H1 (cell line): ENCODE measurements around the gene KLHL40. TPM values are rescaled to one million over a fixed set of nuclear protein-coding genes. Genes with fewer than 3 reads are reported as not detected.

Experiments
- CTCF ChIA-PET: fragments of 300-600 bp; sonication (Branson Sonifier 250); formaldehyde crosslinking; loops from one replicate; lab custom pipeline; 2021; ENCODE audit not compliant: partially characterized antibody; lab: Charles Lee
- POLR2A ChIA-PET: fragments of 300-600 bp; sonication (Branson Sonifier 250); formaldehyde crosslinking; loops from one replicate; lab custom pipeline; 2021; ENCODE audit warnings: inconsistent platforms; ENCODE audit not compliant: partially characterized antibody; lab: Charles Lee
- DNase-seq, 2 experiments: peaks; one replicate each; pipeline versions ENCODE4 v3.0.0 to v3.0.0-alpha.2; 2010 to 2022; ENCODE audit warnings: low spot score in 2 of 2, low read depth in 1 of 2, mixed read lengths in 1 of 2
- FAIRE-seq: peaks from 2 replicates; lab custom pipeline; 2011; peaks lifted over from hg19 to GRCh38; lab: Jason Lieb, UNC
- H2AFZ ChIP-seq: 2 replicates; pipeline ENCODE4 v1.8.1; 2012; ENCODE audit warnings: low read length, inconsistent platforms
- H2AK5ac ChIP-seq: 2 replicates; pipeline ENCODE4 v1.6.1; 2013; ENCODE audit warnings: low read depth, low read length
- H2BK120ac ChIP-seq: replicated peaks from 2 replicates; pipeline ENCODE3; 2013; ENCODE audit warnings: low read depth, low read length, inconsistent platforms
- H2BK12ac ChIP-seq: 2 replicates; pipeline ENCODE4 v1.6.1; 2013; ENCODE audit warnings: low read depth, low read length
- H2BK15ac ChIP-seq: 2 replicates; pipeline ENCODE4 v1.6.1; 2013; ENCODE audit warnings: low read length
- H2BK20ac ChIP-seq: 2 replicates; pipeline ENCODE4 v1.6.1; 2013; ENCODE audit warnings: low read length
- H2BK5ac ChIP-seq: 2 replicates; pipeline ENCODE4 v1.6.1; 2013; ENCODE audit warnings: low read depth, low read length
- H3K14ac ChIP-seq: 2 replicates; pipeline ENCODE4 v1.6.1; 2013; ENCODE audit warnings: inconsistent platforms; ENCODE audit not compliant: insufficient read length
- H3K18ac ChIP-seq: 2 replicates; pipeline ENCODE4 v1.6.1; 2013; ENCODE audit warnings: low read length; ENCODE audit errors: extremely low read depth
- H3K23ac ChIP-seq: 2 replicates; pipeline ENCODE4 v1.6.1; 2013; ENCODE audit warnings: inconsistent platforms; ENCODE audit not compliant: insufficient read length
- H3K23me2 ChIP-seq: 2 replicates; pipeline ENCODE4 v1.6.1; 2013; ENCODE audit warnings: low read depth, low read length
- H3K27ac ChIP-seq: 2 replicates; pipeline ENCODE4 v1.6.1; 2011; ENCODE audit warnings: low read depth, low read length, inconsistent platforms
- H3K27me3 ChIP-seq, 4 experiments: replicated peaks in 1 of 4; 1 replicate in 1 of 4; 2 replicates in 3 of 4; pipeline versions ENCODE4 v1.6.1 to v1.8.1; 2011 to 2013; ENCODE audit warnings: low read length in 3 of 4, mild to moderate bottlenecking in 3 of 4, inconsistent platforms in 2 of 4, mixed read lengths in 2 of 4, moderate library complexity in 1 of 4; ENCODE audit not compliant: control insufficient read depth in 3 of 4, insufficient read depth in 3 of 4; ENCODE audit errors: extremely low read depth in 1 of 4
- H3K36me3 ChIP-seq, 4 experiments: 2 replicates each; pipeline versions ENCODE4 v1.6.1 to v1.8.1; 2011 to 2013; ENCODE audit warnings: mild to moderate bottlenecking in 4 of 4, low read length in 3 of 4, moderate library complexity in 2 of 4, control low read depth in 1 of 4, inconsistent platforms in 1 of 4; ENCODE audit not compliant: insufficient read depth in 4 of 4, control insufficient read depth in 2 of 4
- H3K4ac ChIP-seq: replicated peaks from 2 replicates; pipeline ENCODE3; 2013; ENCODE audit warnings: low read length, low read depth, mixed read lengths, inconsistent platforms; ENCODE audit not compliant: insufficient read length
- H3K4me1 ChIP-seq, 4 experiments: replicated peaks in 1 of 4; 1 replicate in 1 of 4; 2 replicates in 3 of 4; pipeline versions ENCODE4 v1.6.1 to v1.8.1; 2011 to 2013; ENCODE audit warnings: low read length in 3 of 4, inconsistent platforms in 2 of 4, mixed read lengths in 1 of 4; ENCODE audit not compliant: insufficient read depth in 4 of 4, control insufficient read depth in 3 of 4
- H3K4me2 ChIP-seq, 2 experiments: 2 replicates each; pipeline versions ENCODE4 v1.6.1 to v1.8.1; 2011 to 2013; ENCODE audit warnings: low read depth in 2 of 2, low read length in 2 of 2, control low read depth in 1 of 2, inconsistent platforms in 1 of 2, mild to moderate bottlenecking in 1 of 2; ENCODE audit not compliant: insufficient read depth in 1 of 2
- H3K4me3 ChIP-seq, 4 experiments: fragments of 200-600, 300-600 bp in 1 of 4; sonication (generic), shearing (Covaris generic), sonication (Bioruptor Twin) in 1 of 4; 2 replicates each; pipeline versions ENCODE4 v1.5.1 to v1.8.1; 2011 to 2016; ENCODE audit warnings: low read length in 4 of 4, low read depth in 3 of 4, control low read depth in 2 of 4, inconsistent platforms in 2 of 4, mild to moderate bottlenecking in 2 of 4, mixed read lengths in 1 of 4, moderate library complexity in 1 of 4; ENCODE audit not compliant: insufficient read depth in 2 of 4; ENCODE audit errors: extremely low read depth in 1 of 4
- H3K56ac ChIP-seq: replicated peaks from 2 replicates; pipeline ENCODE3; 2013; ENCODE audit warnings: low read depth, mild to moderate bottlenecking, mixed read lengths, low read length, inconsistent platforms; ENCODE audit not compliant: insufficient read length
- H3K79me1 ChIP-seq: 2 replicates; pipeline ENCODE4 v1.6.1; 2013; ENCODE audit warnings: low read depth, low read length, control low read depth
- H3K79me2 ChIP-seq, 2 experiments: 2 replicates each; pipeline versions ENCODE4 v1.6.1 to v1.8.1; 2012 to 2013; ENCODE audit warnings: low read length in 2 of 2, mild to moderate bottlenecking in 2 of 2, inconsistent platforms in 1 of 2; ENCODE audit not compliant: insufficient read depth in 2 of 2, control insufficient read depth in 1 of 2
- H3K9ac ChIP-seq, 4 experiments: replicated peaks in 1 of 4; 1 replicate in 1 of 4; 2 replicates in 3 of 4; pipeline versions ENCODE4 v1.6.1 to v1.8.1; 2011 to 2013; ENCODE audit warnings: low read depth in 3 of 4, low read length in 3 of 4, control low read depth in 2 of 4, mild to moderate bottlenecking in 2 of 4, moderate library complexity in 2 of 4, inconsistent platforms in 1 of 4; ENCODE audit errors: extremely low read depth in 1 of 4
- H3K9me3 ChIP-seq, 2 experiments: 2 replicates each; pipeline versions ENCODE4 v1.6.1 to v1.8.1; 2012 to 2013; ENCODE audit warnings: mild to moderate bottlenecking in 2 of 2, moderate library complexity in 2 of 2, control low read depth in 1 of 2, inconsistent platforms in 1 of 2, low read depth in 1 of 2, low read length in 1 of 2, mixed read lengths in 1 of 2; ENCODE audit not compliant: insufficient read depth in 2 of 2
- H4K20me1 ChIP-seq, 2 experiments: replicated peaks in 1 of 2; 2 replicates each; pipeline versions ENCODE3 to v1.8.1; 2011 to 2013; ENCODE audit warnings: inconsistent platforms in 2 of 2, low read length in 2 of 2, mild to moderate bottlenecking in 1 of 2; ENCODE audit not compliant: insufficient read depth in 2 of 2, control insufficient read depth in 1 of 2
- H4K5ac ChIP-seq: 2 replicates; pipeline ENCODE4 v1.6.1; 2013; ENCODE audit warnings: low read length, low read depth, mixed read lengths, inconsistent platforms; ENCODE audit not compliant: insufficient read length
- H4K8ac ChIP-seq: 2 replicates; pipeline ENCODE4 v1.8.0; 2013; ENCODE audit warnings: mild to moderate bottlenecking, moderate library complexity, low read length, inconsistent platforms; ENCODE audit not compliant: insufficient read depth; ENCODE audit errors: extremely low read depth
- H4K91ac ChIP-seq: replicated peaks from 2 replicates; pipeline ENCODE3; 2013; ENCODE audit warnings: low read length, mixed read lengths, inconsistent platforms; ENCODE audit not compliant: insufficient read length
- FOSL1 ChIP-seq: IDR thresholded peaks from 2 replicates; pipeline ENCODE4 v1.6.1; 2011; ENCODE audit warnings: mild to moderate bottlenecking, low read depth, low read length, moderate library complexity; ENCODE audit not compliant: insufficient read depth
- GTF2F1 ChIP-seq: IDR thresholded peaks from 2 replicates; pipeline ENCODE4 v1.6.1; 2012; ENCODE audit warnings: low read depth, low read length, improper control_type of control experiment, borderline replicate concordance
- KDM5A ChIP-seq: fragments of 200-600 bp; IDR thresholded peaks from 2 replicates; pipeline ENCODE4 v1.7.1; 2012; ENCODE audit warnings: mild to moderate bottlenecking, low read length, inconsistent platforms, mixed read lengths
- TAF7 ChIP-seq: optimal IDR thresholded peaks from 2 replicates; pipeline ENCODE3; 2011; ENCODE audit warnings: low read depth, mild to moderate bottlenecking, inconsistent platforms, low read length, moderate library complexity, borderline replicate concordance
- WGBS, 2 experiments: shearing (Covaris generic) in 1 of 2; methylation state at CpG; one replicate each; pipeline versions ENCODE4 v1.1.6 to v1.1.7; 2013 to 2015; ENCODE audit warnings: low lambda C conversion rate in 2 of 2, mixed read lengths in 2 of 2, inconsistent platforms in 1 of 2, low coverage in 1 of 2, missing lambda C conversion rate in 1 of 2; ENCODE audit not compliant: insufficient replicate concordance in 2 of 2, insufficient coverage in 1 of 2, insufficient read length in 1 of 2; ENCODE audit errors: extremely low coverage in 1 of 2, missing lambda C conversion rate in 1 of 2; 5-methylcytosine and 5-hydroxymethylcytosine counted together
- polyA plus RNA-seq, 7 experiments: library from polyadenylated mRNA; depleted of rRNA in 3 of 7; stranded (reverse) in 5 of 7; unstranded in 2 of 7; fragments of >200 nt in 5 of 7; fragments of 200-250 nt in 2 of 7; gene quantifications; 1 replicate in 5 of 7; 2 replicates in 1 of 7; 4 replicates in 1 of 7; pipeline versions ENCODE4 v1.2.1 to v1.2.3, GENCODE V29; 2011 to 2013; ENCODE audit warnings: missing spikeins in 2 of 7, mixed read lengths in 2 of 7
- total RNA-seq: library from RNA; stranded (reverse); fragmentation: NEBNext Ultra II Directional; extraction: Animal tissue kit (Norgen Biotek cat#: 25700); gene quantifications from 2 replicates; pipeline ENCODE4 v1.2.1, GENCODE V29; 2021
- TF ChIP-seq, protein P1 (sequence below): IDR thresholded peaks from 2 replicates; pipeline ENCODE4 v1.6.1; 2011; ENCODE audit warnings: low read depth, mild to moderate bottlenecking, low read length; ENCODE audit not compliant: insufficient read depth

KLHL40 gene
- total and polyA plus RNA-seq, 2 of the 8 experiments (the other 6 are each of a cell fraction or from before 2014, with no cell fraction given): 0.02 TPM; not detected in 1

DNA sequence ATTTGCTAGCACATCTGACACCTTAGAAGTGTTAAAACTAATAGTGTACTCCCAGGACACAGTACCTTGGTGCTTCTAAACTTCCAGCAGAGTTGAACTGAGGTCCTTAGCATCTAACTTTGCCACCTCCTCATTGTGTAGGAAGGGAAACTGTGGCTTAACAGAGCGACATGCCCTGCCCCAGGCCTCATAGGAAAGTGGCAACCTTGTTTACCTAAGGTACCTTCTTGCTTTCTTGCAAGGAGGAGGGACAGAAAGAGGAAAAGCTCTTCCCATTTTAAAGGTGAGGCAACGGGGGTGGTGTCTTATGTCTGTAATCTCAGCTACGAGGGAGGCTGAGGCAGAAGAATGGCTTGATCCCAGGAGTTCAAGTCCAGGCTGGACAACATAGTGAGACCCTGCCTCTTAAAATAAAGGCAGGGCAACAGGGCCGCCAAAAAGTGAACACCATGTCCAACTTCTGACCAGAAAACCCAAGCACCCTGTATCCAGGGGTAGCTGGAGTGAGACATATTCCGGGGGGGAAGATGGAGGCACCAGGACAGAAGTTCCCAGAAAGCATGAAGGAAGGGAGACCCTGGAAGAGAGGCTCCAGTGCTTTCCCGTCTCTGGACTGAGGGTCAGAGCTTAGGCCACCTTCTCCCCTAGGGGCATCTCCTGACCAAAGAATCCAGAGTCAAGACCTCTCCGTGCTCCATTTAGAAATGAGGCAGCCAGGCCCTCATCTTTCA is 540 bp upstream of the KLHL40 start:
- no peak overlapping the region for H3K4ac ChIP-seq
- no peak overlapping the region for H3K23ac ChIP-seq
- no peak overlapping the region for H3K14ac ChIP-seq
- H2BK120ac ChIP-seq: no peak overlapping the region
- CTCF ChIA-PET: interaction anchor here (0.9 to 1.9 kb wide), 6 partner anchors 9 to 65 kb away, joined by 3 to 5 read pairs (median 4); no protein-coding TSS in a partner anchor
- TF ChIP-seq, protein P1, sequence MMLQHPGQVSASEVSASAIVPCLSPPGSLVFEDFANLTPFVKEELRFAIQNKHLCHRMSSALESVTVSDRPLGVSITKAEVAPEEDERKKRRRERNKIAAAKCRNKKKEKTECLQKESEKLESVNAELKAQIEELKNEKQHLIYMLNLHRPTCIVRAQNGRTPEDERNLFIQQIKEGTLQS: no peak
- TF ChIP-seq GTF2F1: no peak
- no peak for TF ChIP-seq KDM5A
- TF ChIP-seq FOSL1: no peak
- no peak for TF ChIP-seq TAF7
- TF ChIP-seq, all 59 proteins: peak for 0
- Histone ChIP-seq H3K79me1 (no peaks in the 10 kb centered on the region), H2AK5ac (no peak overlapping the region), H3K9ac (no peak overlapping the region), H3K79me2 (no peaks in the 10 kb centered on the region), H2BK20ac (no peak overlapping the region), H2BK12ac (no peak overlapping the region), H4K5ac (no peak overlapping the region), H4K8ac (no peak overlapping the region), H3K4me1 (peaks cover 0 to 10% (median 4%) of the 10 kb centered on the region in 4 experiments; a peak in 4 of 7 replicates), H2AFZ (no peak overlapping the region), H3K36me3 (no peaks in the 10 kb centered on the region), H4K91ac (no peak overlapping the region), H3K56ac (no peak overlapping the region), H3K27me3 (no peaks in the 10 kb centered on the region), H2BK15ac (no peak overlapping the region), H2BK5ac (no peak overlapping the region), H4K20me1 (no peaks in the 10 kb centered on the region), H3K4me3 (no peak overlapping the region), H3K4me2 (no peak overlapping the region), H3K27ac (no peak overlapping the region), H3K9me3 (no peaks in the 10 kb centered on the region), H3K18ac (no peak overlapping the region), H3K23me2 (no peaks in the 10 kb centered on the region)
- WGBS, 2 experiments: 88% methylated on average over 7 of the region's 7 CpGs; no CpG with 5 or more reads in 1 of the 2 experiments
- no peak for FAIRE-seq
- DNase-seq: no peak
- POLR2A ChIA-PET: interaction anchor here (1.2 kb wide), 2 partner anchors 24 to 120 kb away, joined by 3 read pairs; partner anchors contain the start of gene HIGD1A
